Activated T-helper 1 cell treated with anti-CD3 and anti-CD28 coated beads, Interleukin-12 subunit alpha, Interleukin-12 subunit beta, Interleukin-2, Interleukin-4 antibody, amounts not matched to agents 30 ng/mL and 10 ng/mL and 1 ng/mL, durations not matched to agents 14 hours and 24 hours and 36 hours (primary cell): ENCODE data around the gene YRDC. TPM values are rescaled to one million over a fixed set of nuclear protein-coding genes. Genes with fewer than 3 reads are reported as not detected.

Source experiments
- DNase-seq: peaks from one replicate; pipeline ENCODE4 v3.0.0; 2021; ENCODE audit warnings: low spot score
- H3K27ac Mint-ChIP-seq: one replicate; pipeline ENCODE4 v1.8.0; 2021; ENCODE audit warnings: mild to moderate bottlenecking, mixed read lengths
- H3K27me3 Mint-ChIP-seq: one replicate; pipeline ENCODE4 v1.8.0; 2022; ENCODE audit warnings: mild to moderate bottlenecking, moderate library complexity, mixed read lengths; ENCODE audit not compliant: insufficient read depth
- H3K36me3 Mint-ChIP-seq: one replicate; pipeline ENCODE4 v1.8.0; 2021; ENCODE audit warnings: low read depth, mixed read lengths
- H3K4me1 Mint-ChIP-seq: one replicate; pipeline ENCODE4 v1.8.0; 2021; ENCODE audit warnings: low read depth, mixed read lengths
- H3K4me3 Mint-ChIP-seq: one replicate; pipeline ENCODE4 v1.8.0; 2021; ENCODE audit warnings: mild to moderate bottlenecking, moderate library complexity, mixed read lengths
- H3K9me3 Mint-ChIP-seq: one replicate; pipeline ENCODE4 v1.8.0; 2021; ENCODE audit warnings: mixed read lengths
- intact Hi-C: fragments of 100-400 bp; cut with micrococcal nuclease; formaldehyde crosslinking; loops from one replicate; pipeline ENCODE4 v1.15.1; 2024
- total RNA-seq: library from RNA; stranded (reverse); gene quantifications from 2 replicates; pipeline ENCODE4 v1.2.3, GENCODE V29; 2022

YRDC gene
- total RNA-seq, 1 donor from 2014 or later: 73.9 TPM

DNA sequence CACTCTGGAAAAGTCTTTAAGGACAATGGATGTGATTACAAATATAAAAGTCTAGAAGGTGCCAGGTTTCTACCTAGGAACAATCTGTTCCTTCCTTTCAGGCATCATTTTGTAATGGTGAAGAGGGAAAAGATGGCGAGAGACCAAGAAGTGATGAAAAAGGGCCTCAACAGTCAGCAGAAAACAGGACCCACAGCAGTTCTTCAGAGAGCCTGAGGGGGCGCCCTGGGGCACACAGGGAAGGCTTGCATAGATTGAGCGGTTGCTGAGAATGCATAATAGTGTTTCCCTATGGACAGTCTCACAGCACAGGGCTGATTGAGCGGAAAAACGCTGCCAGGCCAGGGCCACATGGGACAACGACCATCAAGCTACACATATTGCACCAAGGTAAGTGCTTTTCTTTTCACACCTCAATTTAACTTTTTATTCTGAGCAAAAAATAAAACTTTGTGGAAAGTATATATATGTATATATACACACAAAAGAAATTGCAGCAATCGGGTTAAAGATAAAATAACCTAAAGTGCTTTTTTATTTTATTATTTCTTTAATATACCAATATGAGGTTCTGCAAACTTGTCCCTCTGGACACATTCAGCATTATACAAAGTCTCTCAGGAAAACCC is 3.1 kb upstream of the YRDC start:
- intact Hi-C loops: loop anchor here (1.0 to 2.0 kb wide), 3 partner anchors 18 to 48 kb away; partner anchors contain the start of gene MTF1
- no peaks in the 10 kb centered on the region for H3K9me3 Mint-ChIP-seq
- peak overlapping the region; percentile 22 for H3K4me3 Mint-ChIP-seq
- H3K4me1 Mint-ChIP-seq: peaks cover 35% of the 10 kb centered on the region
- peaks cover 18% of the 10 kb centered on the region for H3K36me3 Mint-ChIP-seq
- H3K27me3 Mint-ChIP-seq: no peaks in the 10 kb centered on the region
- DNase-seq: peak; percentile 59
- H3K27ac Mint-ChIP-seq: no peak overlapping the region

DNA sequence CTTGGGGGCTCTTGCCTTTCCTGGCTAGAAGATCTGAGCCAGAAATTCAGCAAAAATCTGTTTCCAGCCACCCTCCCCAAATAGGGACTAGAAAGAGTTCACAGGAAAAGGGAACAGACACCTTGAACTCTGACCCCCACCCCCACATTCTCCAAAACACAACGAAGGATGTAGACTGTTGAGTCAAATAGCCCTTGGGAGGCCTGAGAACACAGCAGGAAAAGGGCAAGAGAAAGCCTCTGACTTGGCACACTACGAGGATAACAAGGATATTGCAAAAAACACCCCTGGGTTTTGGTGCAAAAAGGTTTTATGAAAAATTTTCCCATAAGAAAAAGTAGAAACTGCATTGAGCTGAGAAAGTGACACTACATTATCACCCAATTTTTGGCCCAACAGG is 1.9 kb upstream of the YRDC start:
- peak overlapping the region; percentile 33 for H3K4me3 Mint-ChIP-seq
- H3K4me1 Mint-ChIP-seq: peaks cover 43% of the 10 kb centered on the region
- H3K9me3 Mint-ChIP-seq: no peaks in the 10 kb centered on the region
- DNase-seq: no peak
- no peak overlapping the region for H3K27ac Mint-ChIP-seq
- intact Hi-C loops: loop anchor here (2.0 to 10.0 kb wide), 5 partner anchors 15 to 295 kb away; partner anchors contain the start of gene MEAF6
- peaks cover 27% of the 10 kb centered on the region for H3K36me3 Mint-ChIP-seq
- no peaks in the 10 kb centered on the region for H3K27me3 Mint-ChIP-seq

DNA sequence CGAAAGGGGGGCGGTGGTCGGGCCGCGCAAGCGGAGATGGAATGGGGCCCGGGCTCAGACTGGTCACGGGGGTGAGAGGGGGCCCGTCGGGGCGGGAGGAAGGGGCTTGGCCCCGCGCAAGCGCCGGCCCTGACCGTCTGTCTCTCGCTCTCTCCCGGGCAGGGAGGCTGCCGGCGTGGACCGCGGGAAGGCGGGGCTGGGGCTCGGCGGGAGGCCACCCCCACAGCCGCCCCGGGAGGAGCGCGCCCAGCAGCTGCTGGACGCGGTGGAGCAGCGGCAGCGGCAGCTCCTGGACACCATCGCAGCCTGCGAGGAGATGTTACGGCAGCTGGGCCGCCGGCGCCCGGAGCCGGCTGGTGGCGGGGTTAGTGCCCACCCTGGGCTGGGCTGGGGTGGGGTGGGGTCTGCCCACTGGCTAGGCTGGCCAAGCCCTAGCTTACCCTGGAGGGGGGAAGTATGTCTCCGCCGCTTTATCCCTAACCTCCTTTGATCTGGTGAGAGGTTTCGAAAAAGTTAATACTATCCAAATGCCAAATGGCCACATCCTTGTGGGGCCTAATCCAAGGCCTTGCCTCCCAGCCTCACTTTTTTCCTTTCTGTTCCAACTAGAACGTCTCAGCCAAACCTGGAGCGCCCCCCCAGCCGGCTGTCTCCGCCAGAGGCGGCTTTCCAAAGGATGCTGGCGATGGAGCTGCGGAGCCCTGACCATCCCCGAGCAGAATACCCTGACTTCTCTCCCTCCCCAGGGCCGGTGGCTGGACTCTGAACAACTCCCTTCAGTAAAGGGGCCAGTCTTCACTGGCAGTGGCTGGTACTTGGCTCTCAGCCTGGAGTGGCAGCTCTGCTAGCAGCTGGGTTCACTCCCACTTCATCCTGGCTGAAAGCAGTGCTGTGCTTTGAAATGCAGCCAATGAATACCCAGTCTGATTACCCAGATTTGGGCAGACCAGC is 636 bp upstream of the YRDC start:
- no peaks in the 10 kb centered on the region for H3K9me3 Mint-ChIP-seq
- peak; percentile 59 for DNase-seq
- peak overlapping the region; percentile 95 for H3K4me3 Mint-ChIP-seq
- no peaks in the 10 kb centered on the region for H3K27me3 Mint-ChIP-seq
- peaks cover 53% of the 10 kb centered on the region for H3K4me1 Mint-ChIP-seq
- intact Hi-C loops: loop anchor here (1.0 to 10.0 kb wide), 7 partner anchors 14 to 331 kb away; partner anchors contain the start of genes CDCA8, MEAF6 and SF3A3
- peaks cover 31% of the 10 kb centered on the region for H3K36me3 Mint-ChIP-seq
- H3K27ac Mint-ChIP-seq: peak overlapping the region; percentile 97

DNA sequence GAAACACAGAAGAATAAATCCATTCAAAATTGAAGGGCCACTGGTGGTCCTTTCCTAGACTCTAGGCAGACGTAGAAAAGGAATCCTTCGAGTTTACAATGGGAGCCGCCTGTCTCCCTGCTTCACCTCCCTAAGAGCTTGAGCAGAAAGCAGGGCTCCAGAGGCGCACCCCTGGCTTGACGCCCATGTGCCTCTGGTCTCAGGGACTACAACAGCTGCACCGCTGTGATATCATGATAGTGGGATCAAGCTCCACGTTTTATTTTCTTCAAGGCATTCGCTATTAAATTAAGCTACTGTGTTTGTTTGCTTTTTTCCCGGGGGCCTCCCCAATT is 821 bp downstream of the YRDC start:
- Mint-ChIP-seq H3K27me3 (no peaks in the 10 kb centered on the region), H3K4me1 (peaks cover 53% of the 10 kb centered on the region), H3K9me3 (no peaks in the 10 kb centered on the region), H3K36me3 (peaks cover 42% of the 10 kb centered on the region), H3K4me3 (peak overlapping the region; percentile 91), H3K27ac (peak overlapping the region; percentile 82)
- DNase-seq: no peak
- intact Hi-C loops: loop anchor here (2.0 to 10.0 kb wide), 2 partner anchors 292 to 1066 kb away; partner anchors contain the start of genes MEAF6 and MYCBP

DNA sequence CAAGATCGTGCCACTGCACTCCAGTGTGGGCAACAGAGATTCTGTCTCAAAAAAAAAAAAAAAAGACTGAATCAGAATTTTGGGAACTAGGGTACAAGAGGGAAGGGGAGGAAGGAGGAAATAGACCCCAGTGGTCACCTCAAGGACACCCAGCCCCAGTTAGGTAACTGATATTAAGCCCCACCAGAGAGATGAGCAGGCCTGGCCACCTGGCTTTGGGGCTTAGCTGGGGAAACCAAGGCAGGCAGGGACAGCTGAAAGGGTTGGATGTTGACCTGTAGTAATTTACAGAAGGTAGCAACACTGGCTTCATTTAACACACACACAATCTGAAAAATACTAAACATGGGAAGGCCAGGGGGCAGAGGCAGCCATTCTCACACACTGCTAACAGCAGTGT is 5.6 kb downstream of the YRDC start:
- no peaks in the 10 kb centered on the region for H3K27me3 Mint-ChIP-seq
- DNase-seq: no peak
- intact Hi-C loops: loop anchor here (10.0 kb wide), 1 partner anchor 288 kb away; the partner anchor contains the start of gene MEAF6
- peaks cover 48% of the 10 kb centered on the region for H3K36me3 Mint-ChIP-seq
- no peak overlapping the region for H3K27ac Mint-ChIP-seq
- H3K9me3 Mint-ChIP-seq: no peaks in the 10 kb centered on the region
- no peak overlapping the region for H3K4me3 Mint-ChIP-seq
- peaks cover 25% of the 10 kb centered on the region for H3K4me1 Mint-ChIP-seq

DNA sequence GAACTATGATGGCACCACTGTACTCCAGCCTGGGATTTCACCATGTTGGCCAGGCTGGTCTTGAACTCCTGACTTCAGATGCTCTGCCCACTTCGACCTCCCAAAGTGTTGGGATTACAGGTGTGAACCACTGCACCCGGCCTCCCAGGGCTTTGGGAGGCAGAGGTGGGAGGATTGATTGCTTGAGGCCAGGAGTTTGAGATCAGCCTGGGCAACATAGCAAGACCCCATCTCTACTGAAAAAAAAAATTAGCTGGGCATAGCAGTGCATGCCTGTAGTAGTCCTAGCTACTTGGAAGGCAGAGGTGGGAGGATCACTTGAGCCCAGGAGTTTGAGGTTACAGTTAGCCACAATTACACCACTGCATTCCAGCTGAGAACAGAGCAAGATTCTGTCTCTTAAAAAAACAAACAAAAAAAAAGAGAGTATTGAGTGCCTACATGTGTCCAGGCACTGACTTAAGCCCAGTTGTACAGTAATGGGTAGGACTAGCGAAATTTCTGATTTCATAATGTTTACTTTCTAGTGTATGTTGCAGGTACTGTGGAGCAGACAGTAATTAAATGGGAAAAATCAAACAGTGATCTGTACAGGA is 10.2 kb downstream of the YRDC start:
- Mint-ChIP-seq H3K4me3 (no peak overlapping the region), H3K36me3 (peaks cover 14% of the 10 kb centered on the region), H3K27ac (no peak overlapping the region), H3K9me3 (no peaks in the 10 kb centered on the region), H3K4me1 (peaks cover 14% of the 10 kb centered on the region), H3K27me3 (peaks cover 16% of the 10 kb centered on the region)
- DNase-seq: no peak
- intact Hi-C loops: no loop called here

DNA sequence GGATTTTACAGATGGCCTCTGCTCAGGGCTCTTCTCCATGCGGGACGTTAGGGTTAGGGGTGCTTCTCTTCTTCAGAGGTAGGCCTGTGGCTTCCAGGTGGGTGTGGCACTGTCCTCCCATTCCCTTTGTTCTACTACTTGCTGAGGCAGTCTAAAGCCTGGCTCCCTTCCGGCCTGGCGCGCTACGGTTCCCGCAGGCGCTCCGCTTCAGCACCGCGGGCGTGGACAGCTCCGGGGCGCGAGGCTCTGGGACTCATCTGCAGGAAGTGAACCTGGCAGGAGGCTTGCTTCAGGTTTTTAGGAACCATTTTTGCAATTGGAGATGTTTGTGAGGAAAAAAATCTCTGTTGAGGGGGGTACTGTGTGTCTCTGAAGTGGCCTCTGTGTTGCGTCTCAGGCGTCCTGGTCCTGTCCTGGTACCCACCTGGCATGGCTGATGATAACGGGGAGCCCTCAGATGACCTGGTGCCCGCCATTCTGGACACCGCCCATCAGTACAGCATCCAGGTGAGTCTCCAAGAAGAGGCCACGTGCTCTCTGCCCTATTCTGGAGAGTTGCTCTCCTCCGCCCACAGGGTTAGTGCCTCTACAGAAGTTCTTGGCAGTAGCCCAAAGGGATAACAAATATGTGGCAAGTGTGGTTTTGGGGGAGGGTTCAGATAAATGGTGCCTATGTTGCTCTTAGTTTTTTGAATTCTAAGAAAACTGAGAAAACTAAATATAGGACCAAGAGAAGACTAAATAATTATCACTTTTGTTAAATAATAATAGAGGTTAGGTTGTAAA is 12.5 kb downstream of the YRDC start:
- Mint-ChIP-seq H3K4me1 (peaks cover 14% of the 10 kb centered on the region), H3K9me3 (no peaks in the 10 kb centered on the region), H3K27me3 (peaks cover 34% of the 10 kb centered on the region), H3K4me3 (peak overlapping the region; percentile 80), H3K36me3 (peaks cover 5% of the 10 kb centered on the region), H3K27ac (no peak overlapping the region)
- intact Hi-C loops: loop anchor here (2.0 kb wide), 2 partner anchors 13 to 29 kb away; partner anchors contain the start of gene YRDC
- peak; percentile 51 for DNase-seq

DNA sequence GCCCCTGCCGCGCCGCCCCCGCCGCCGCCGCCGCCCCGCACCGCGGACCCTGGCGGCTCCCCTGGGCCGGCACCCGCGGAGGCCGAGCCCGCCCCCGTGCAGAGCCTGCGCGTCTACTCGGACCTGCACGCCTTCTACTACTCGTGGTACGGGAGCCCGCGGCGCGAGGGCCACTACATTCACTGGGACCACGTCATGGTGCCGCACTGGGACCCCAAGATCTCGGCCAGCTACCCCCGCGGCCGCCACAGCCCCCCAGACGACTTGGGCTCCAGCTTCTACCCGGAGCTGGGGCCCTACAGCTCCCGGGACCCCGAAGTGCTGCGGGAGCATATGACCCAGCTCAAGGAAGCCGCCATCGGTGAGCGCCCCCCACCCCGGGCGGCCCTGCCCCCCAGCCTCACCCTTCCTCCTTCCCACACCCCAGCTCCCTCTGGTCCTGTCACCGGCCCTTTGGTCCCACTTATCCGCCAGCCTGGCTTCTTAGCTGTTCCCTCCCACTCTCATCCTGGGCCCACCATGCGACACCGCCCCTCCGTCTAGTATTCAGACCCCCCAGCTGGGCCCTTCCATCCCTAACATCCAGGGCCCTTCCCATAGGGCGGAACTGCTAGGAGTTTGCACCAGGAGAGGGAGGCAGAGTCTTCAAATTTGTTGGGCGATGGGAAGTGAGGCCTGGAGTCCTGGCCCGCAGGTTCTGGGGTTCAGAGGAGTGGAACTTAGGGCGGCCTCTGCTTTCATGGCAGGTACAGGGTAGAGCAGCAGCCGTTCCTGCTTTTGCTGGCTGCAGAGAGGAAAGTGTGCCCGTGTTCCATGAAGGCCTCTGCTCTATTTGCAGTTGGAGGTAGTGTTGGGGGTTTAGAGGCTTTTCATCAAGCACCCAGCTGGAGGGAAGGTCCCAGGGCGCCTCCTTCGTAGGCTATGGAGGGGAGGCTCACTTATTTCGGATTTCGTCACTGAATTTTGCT is 13.4 kb downstream of the YRDC start:
- intact Hi-C loops: loop anchor here (2.0 kb wide), 2 partner anchors 14 to 28 kb away; partner anchors contain the start of gene YRDC
- peaks cover 36% of the 10 kb centered on the region for H3K27me3 Mint-ChIP-seq
- H3K4me3 Mint-ChIP-seq: peak overlapping the region; percentile 80
- H3K4me1 Mint-ChIP-seq: peaks cover 14% of the 10 kb centered on the region
- DNase-seq: no peak
- no peak overlapping the region for H3K27ac Mint-ChIP-seq
- peaks cover under 1% of the 10 kb centered on the region for H3K36me3 Mint-ChIP-seq
- no peaks in the 10 kb centered on the region for H3K9me3 Mint-ChIP-seq

DNA sequence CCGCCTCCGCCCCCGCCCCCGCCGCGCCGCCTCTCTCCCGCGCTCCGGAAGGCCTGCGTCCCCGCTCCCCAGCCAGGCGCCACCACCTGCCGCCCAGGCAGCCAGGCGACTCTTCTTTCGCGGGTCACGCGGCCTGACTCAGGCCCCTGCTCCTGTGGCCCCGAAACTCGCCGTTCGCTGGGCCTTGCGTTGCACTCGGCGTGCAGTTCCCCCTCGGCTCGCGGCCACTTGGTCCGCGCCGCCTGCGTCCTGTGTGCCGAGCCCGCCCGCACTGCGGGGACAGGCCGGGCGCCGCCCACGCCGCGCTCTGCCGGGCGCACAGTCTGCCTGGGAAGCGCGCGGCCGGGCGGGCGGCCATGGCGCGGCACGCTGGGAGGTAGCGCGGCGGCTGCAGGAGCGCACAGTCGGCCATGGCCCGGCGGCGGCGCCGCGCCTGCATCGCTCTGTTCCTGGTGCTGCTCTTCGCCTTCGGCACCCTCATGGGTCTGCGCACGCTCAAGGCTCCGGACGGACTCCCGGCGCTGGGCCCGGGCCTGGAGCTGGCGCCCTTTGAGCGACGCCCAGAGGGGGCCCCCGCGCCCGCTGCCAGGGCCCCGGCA is 14.1 kb downstream of the YRDC start, which contains the start of gene MANEAL:
Gene MANEAL, plus strand, starts transcription at position 75 of the 599 bp plus-strand sequence. Its CDS starts 336 bp downstream, at position 411.
- no peak for DNase-seq
- Mint-ChIP-seq H3K36me3 (no peaks in the 10 kb centered on the region), H3K27ac (no peak within 1 kb of the TSS), H3K4me1 (peaks cover 14% of the 10 kb centered on the region), H3K27me3 (peaks cover 36% of the 10 kb centered on the region), H3K9me3 (no peaks in the 10 kb centered on the region), H3K4me3 (peak within 1 kb of the TSS; percentile 80)
- intact Hi-C loops: loop anchor here (2.0 kb wide), 2 partner anchors 15 to 27 kb away; partner anchors contain the start of gene YRDC

DNA sequence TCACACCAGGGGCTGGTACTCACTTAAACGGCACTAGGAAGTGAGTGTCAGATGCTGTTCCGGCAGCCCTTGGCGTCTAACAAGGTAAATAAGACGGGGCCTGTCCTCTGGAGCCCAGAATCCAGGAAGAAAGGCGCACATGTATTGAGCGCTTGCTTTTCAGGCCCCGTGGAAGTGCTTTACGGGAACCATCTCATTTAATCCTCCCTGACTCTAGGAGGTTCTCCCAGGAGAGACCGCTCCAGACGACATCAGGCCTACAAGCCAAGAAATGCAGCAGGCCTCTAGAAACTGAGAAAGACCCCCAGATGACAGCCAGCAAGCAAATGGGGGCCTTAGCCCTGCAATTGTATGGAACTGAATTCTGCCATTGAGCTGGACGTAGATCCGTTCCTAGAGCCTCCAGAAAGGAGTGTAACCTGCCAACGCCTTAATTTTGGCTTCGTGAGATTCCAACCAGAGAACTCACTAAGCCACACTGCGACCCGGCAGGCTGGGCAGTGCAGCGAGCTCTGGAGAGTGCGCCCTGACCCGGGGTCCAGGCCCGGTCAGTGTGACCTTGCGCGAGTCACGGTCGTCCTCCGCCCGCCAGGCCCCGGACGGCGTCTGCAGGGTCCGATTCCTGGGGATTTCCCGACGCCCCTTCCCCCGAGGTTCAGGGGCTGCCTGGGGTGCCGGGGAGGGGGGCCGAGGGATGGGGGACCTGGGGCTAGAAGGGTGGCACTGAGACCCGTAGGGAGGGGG is 14.9 kb downstream of the YRDC start:
- intact Hi-C loops: no loop called here
- peak overlapping the region; percentile 49 for H3K4me3 Mint-ChIP-seq
- H3K27ac Mint-ChIP-seq: no peak overlapping the region
- no peak for DNase-seq
- peaks cover 14% of the 10 kb centered on the region for H3K4me1 Mint-ChIP-seq
- no peaks in the 10 kb centered on the region for H3K36me3 Mint-ChIP-seq
- H3K9me3 Mint-ChIP-seq: no peaks in the 10 kb centered on the region
- H3K27me3 Mint-ChIP-seq: peaks cover 37% of the 10 kb centered on the region
